Smooth muscle cell of the umbilical artery (primary cell): ENCODE measurements around the gene SDK1. TPM values are rescaled to one million over a fixed set of nuclear protein-coding genes. Genes with fewer than 3 reads are reported as not detected.

ENCODE experiments used
- total RNA-seq: library from RNA; depleted of rRNA; stranded (reverse); fragments of >200 nt; gene quantifications from 2 replicates; pipeline ENCODE4 v1.2.3, GENCODE V29; 2014

SDK1 gene
- 0.30 and 0.46 TPM in 2 replicates for total RNA-seq

GRCh38 chr7:3300651-3301448 lies at the start of gene SDK1:
TSS of gene SDK1 (plus strand) at chr7:3301252. CDS start at chr7:3301587, 335 bp downstream.

